Measurements from ENCODE around the gene EIF3A.

DNA sequence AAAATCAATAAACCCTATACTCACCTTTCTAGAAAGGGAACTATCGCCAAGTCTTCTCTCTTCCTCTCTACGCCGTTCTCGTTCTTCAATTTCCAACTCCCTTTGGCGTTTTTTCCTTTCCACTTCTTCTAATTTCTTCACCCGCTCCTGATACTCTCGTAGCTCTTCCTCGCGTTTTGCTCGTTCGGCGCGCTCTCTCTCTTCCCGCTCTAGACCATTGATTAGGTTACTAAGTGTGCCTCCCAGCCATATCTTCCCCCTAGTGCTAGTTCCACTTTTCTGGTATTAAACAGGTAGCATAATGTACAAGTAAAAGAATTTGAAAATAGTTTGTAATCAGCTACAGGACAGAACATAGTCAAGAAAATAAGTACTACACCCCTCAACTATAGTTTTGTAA, 30.8 kb downstream of the EIF3A start:
- TF ChIP-seq EZH2 (IDR thresholded peaks at IDR 0.05) (no peak), POLR2AphosphoS5 (IDR thresholded peaks at IDR 0.05; ENCODE audit: borderline replicate concordance, low read depth, low read length) (no peak), FOXP2 (optimal IDR thresholded peaks at IDR 0.05; ENCODE audit: control extremely low read depth, extremely low read length, insufficient read depth) (no peak)
